Fibroblast of pulmonary artery (primary cell): Measurements from ENCODE around the gene UVRAG.

Experiments used
- DNase-seq: peaks from one replicate; pipeline ENCODE4 v3.0.0-alpha.2; 2010; ENCODE audit warnings: low read depth
- H3K4me3 ChIP-seq: replicated peaks from 2 replicates; pipeline ENCODE4 v1.5.1; 2011; ENCODE audit warnings: low read depth, mild to moderate bottlenecking, control low read depth, low read length, moderate library complexity
- CTCF ChIP-seq: IDR thresholded peaks from 2 replicates; pipeline ENCODE4 v1.5.1; 2011; ENCODE audit warnings: mild to moderate bottlenecking, control low read depth, low read length, inconsistent platforms; ENCODE audit errors: missing control alignments

Gene UVRAG

GRCh38 chr11:75792997-75793800 lies 21.8 kb upstream of the UVRAG start:
- TF ChIP-seq CTCF, result no peak
- H3K4me3 ChIP-seq, result no peak overlapping the region
- no peak for DNase-seq

DNA sequence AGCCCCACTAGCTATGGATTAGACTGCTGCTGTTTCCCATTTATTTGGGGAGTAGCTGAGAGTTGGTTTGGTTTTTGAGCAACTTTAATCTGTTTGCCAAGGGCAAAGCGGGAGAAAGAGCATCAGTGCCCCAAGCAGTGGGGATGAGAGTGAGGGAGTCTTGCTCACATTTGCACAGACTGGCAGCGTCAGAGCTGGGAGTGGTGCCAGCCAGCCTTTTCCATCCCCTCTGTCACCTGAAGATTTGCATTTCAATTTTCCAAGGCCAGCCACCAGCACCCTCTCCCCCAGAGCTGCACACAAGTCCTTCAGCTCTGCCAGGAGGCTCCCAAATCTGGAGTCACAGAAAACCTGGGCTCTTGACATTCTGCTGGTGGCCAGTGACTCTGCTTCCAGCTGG lies 21.0 kb upstream of the UVRAG start:
- no peak for DNase-seq
- no peak overlapping the region for H3K4me3 ChIP-seq
- TF ChIP-seq CTCF, result no peak

DNA sequence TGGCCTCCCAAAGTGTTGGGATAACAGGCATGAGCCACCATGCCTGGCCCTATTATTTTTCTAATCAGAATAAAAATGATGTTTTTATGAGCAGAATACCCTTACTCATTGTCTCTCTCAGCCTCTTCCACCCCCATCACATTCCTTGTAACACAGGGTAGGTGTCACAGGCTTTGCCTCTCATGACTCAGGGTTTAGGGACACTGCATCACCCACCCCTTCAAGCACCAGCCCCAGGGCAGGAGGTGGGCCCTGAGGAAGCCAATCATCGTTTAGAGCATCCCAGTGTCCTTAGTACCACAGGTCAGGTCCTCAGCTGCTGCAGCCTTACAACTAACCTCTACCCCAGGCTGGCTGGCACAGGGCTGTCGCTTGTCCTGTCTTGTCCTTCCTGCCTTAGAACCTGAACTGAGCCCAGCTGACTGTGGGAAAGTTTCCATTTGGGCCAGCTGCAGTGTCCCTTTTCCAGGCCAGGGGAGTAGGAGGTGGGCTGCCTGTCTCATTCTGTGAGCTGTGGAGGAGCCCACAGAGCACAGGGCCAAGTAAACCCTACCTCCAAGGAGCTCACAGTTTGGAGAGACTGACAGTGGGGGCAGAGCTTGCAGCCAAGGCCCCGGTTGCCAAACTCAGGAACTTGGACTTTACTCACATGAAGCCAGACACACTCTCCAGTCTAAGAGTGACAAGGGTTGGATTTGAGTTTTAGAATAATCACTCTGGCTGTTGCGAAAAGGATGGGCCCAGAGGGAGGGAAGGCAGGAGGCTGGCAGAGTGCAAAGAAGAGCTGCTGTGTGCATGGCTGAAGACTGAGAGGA lies 19.5 kb upstream of the UVRAG start:
- H3K4me3 ChIP-seq, result no peak overlapping the region
- no peak for TF ChIP-seq CTCF
- no peak for DNase-seq

DNA sequence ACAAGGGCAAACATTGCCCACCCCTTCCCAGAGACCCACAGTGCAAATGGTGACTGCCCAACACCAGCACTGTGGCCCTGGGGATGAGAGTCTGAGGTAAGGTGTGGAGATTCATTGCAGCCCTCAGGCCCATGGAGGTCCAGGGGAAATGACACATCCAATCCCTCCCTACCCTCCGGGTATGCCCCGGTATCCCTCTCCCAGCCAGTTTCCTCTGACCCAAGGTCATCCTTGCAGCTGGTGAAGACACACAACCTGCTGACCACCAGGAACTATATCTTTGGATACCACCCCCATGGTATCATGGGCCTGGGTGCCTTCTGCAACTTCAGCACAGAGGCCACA lies 18.9 kb upstream of the UVRAG start:
- no peak overlapping the region for H3K4me3 ChIP-seq
- TF ChIP-seq CTCF, result no peak
- no peak for DNase-seq

DNA sequence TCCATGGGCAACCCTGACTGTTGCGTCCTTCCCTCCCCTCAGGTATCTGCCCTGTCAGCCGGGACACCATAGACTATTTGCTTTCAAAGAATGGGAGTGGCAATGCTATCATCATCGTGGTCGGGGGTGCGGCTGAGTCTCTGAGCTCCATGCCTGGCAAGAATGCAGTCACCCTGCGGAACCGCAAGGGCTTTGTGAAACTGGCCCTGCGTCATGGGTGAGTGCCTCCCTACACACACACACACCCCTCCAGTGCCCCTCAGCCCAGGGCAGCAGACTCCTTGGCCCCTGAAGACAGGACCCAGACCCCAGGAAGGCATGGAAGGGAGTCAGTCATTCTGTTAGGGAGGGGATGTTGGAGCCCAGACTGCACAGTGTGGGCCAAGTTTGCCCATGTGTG lies 17.9 kb upstream of the UVRAG start:
- no peak for TF ChIP-seq CTCF
- DNase-seq, result no peak
- no peak overlapping the region for H3K4me3 ChIP-seq

DNA sequence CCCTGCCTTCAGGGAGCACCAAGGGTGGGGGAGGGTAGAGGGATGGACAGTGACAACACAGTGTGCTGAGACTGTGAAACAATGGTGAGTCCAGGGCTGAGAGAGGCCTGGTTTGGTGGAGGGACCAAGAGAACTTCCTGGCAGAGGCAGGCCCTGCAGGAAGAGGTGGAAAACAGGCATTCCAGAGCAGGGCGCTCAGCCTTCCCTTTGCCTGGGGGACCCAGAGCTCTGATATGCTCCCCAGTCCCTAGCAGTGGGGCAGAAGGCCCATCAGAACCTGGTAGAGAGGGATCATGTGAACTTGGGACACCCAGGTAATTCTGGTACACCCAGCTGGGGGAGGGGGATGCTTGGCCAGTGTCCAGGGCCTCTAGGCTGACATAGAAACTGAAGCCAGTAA lies 17.2 kb upstream of the UVRAG start:
- peak; percentile 23 for DNase-seq

More for the DNA sequence above, 17.2 kb upstream of the UVRAG start:
- no peak for TF ChIP-seq CTCF
- no peak overlapping the region for H3K4me3 ChIP-seq
